ENCODE results near the gene KRTAP10-6.
"Not testable (repeated sequence)": the region's sequence is repeated elsewhere in the genome, so short reads cannot be mapped to it uniquely, and the experiment has no call there.

KRTAP10-6 gene, protein sequence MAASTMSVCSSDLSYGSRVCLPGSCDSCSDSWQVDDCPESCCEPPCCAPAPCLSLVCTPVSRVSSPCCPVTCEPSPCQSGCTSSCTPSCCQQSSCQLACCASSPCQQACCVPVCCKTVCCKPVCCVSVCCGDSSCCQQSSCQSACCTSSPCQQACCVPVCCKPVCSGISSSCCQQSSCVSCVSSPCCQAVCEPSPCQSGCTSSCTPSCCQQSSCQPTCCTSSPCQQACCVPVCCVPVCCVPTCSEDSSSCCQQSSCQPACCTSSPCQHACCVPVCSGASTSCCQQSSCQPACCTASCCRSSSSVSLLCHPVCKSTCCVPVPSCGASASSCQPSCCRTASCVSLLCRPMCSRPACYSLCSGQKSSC

DNA sequence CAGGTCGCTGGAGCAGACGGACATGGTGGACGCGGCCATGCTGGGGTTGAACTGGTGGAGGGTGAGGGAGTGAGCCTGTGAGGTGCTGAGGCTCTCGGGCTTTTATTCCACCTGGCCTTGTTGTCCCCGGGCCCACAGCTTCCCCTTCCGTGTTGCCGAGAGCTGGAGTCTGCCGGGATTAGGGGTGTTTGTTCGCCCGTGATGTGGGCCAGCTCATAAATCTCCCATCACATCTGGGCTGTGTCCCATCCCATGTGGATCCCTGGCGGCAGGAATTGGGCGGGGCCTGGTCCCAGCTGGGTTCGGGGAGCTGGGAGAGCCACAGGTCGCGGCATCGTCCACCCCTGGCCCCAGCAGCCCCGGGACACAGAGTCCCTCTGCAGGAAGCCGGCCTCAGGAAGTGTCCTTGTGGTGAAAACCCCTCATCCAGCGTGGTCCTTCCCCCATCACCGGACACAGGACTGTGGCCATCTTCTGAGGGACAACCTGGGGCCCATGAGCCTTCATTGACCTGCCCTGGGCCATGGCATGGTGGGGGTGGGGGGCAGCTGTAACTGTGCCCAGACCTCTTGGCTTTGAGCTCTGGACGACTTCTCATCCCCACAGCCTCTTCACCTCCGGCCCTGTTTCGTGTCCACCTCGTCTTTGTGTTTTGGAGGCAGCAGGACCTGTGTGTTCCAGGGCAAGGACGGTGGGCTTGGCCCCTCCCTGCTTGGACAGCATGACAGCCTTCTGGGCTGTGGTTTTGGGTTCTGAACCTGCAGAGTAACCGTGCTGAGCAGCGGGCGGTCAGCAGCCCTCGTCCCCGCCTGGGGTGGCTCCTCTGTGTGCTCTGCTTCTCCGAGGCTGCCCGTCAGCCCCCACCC, at the start of gene KRTAP10-6:
TSS of gene KRTAP10-6 (minus strand) at position 60 of the 866 bp plus-strand sequence. CDS start at position 39, 21 bp downstream.
- Histone ChIP-seq H3K4me1 (ENCODE audit: control insufficient read depth, insufficient read depth, low read length) (no peaks in the 10 kb centered on the region), H3K9ac (ENCODE audit: low read length in 2 of 2) (no peak within 1 kb of the TSS), H3K4me3 (ENCODE audit: low read length in 2 of 2) (no peak within 1 kb of the TSS), H3K27ac (ENCODE audit: low read length) (no peak within 1 kb of the TSS), H3K9me3 (ENCODE audit: control insufficient read depth in 2 of 2, low read length in 2 of 2) (no peaks in the 10 kb centered on the region), H3K27me3 (ENCODE audit: control insufficient read depth in 1 of 2, insufficient read depth in 2 of 2, low read length in 2 of 2) (peaks cover 9 to 15% of the 10 kb centered on the region in 2 donors), H3K36me3 (ENCODE audit: control insufficient read depth in 2 of 2, insufficient read depth in 2 of 2, low read length in 2 of 2) (no peaks in the 10 kb centered on the region)

DNA sequence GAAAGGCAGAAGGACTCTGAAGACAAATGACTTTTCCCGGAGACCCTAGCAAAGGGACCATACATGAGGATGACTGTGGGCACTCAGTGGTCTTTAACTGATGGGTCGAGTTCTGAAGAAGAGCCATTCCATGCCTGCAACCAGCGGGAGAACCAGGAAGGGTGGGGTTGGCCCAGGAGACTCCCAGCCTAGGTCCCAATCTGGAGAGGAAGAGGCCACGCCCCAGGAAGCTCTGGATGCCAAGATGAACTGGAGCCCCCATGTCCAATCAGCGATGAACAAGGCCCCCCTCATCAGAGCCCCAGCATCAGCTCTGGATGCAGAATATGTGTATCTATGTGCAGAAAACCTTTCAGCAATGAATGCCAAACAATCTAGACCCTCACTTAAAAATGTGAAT, 48.5 kb upstream of the KRTAP10-6 start:
- Histone ChIP-seq H3K36me3 (ENCODE audit: control insufficient read depth in 2 of 2, insufficient read depth in 2 of 2, low read length in 2 of 2) (no peaks in the 10 kb centered on the region), H3K27ac (ENCODE audit: low read length) (no peak overlapping the region), H3K27me3 (ENCODE audit: control insufficient read depth in 1 of 2, insufficient read depth in 2 of 2, low read length in 2 of 2) (peaks cover 5 to 20% of the 10 kb centered on the region in 2 donors), H3K9me3 (ENCODE audit: control insufficient read depth in 2 of 2, low read length in 2 of 2) (peaks cover 0 to 11% of the 10 kb centered on the region in 2 donors), H3K4me1 (ENCODE audit: control insufficient read depth, insufficient read depth, low read length) (no peaks in the 10 kb centered on the region), H3K9ac (ENCODE audit: low read length in 2 of 2) (no peak overlapping the region), H3K4me3 (ENCODE audit: low read length in 2 of 2) (no peak overlapping the region)

DNA sequence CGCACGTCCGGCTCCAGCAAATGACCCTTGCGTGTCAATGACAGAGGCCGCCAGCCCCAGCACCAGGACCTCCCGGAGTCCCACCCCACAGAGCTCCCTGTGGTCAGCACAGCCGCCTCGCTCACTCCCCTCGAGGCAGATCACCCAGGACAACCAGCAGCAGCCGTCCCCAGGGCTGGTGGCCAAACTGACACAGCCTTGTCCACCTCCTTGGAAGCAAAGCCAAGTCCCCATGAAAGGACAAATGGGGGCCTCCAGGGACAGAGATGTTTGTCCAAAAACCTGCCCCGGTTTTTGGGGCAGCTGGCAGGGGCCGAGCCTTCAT, 47.0 kb upstream of the KRTAP10-6 start:
- Histone ChIP-seq H3K27me3 (ENCODE audit: control insufficient read depth in 1 of 2, insufficient read depth in 2 of 2, low read length in 2 of 2) (peaks cover 5 to 20% of the 10 kb centered on the region in 2 donors), H3K36me3 (ENCODE audit: control insufficient read depth in 2 of 2, insufficient read depth in 2 of 2, low read length in 2 of 2) (no peaks in the 10 kb centered on the region), H3K9ac (ENCODE audit: low read length in 2 of 2) (no peak overlapping the region), H3K4me3 (ENCODE audit: low read length in 2 of 2) (no peak overlapping the region), H3K9me3 (ENCODE audit: control insufficient read depth in 2 of 2, low read length in 2 of 2) (peaks cover 0 to 10% of the 10 kb centered on the region in 2 donors), H3K4me1 (ENCODE audit: control insufficient read depth, insufficient read depth, low read length) (no peaks in the 10 kb centered on the region), H3K27ac (ENCODE audit: low read length) (no peak overlapping the region)

DNA sequence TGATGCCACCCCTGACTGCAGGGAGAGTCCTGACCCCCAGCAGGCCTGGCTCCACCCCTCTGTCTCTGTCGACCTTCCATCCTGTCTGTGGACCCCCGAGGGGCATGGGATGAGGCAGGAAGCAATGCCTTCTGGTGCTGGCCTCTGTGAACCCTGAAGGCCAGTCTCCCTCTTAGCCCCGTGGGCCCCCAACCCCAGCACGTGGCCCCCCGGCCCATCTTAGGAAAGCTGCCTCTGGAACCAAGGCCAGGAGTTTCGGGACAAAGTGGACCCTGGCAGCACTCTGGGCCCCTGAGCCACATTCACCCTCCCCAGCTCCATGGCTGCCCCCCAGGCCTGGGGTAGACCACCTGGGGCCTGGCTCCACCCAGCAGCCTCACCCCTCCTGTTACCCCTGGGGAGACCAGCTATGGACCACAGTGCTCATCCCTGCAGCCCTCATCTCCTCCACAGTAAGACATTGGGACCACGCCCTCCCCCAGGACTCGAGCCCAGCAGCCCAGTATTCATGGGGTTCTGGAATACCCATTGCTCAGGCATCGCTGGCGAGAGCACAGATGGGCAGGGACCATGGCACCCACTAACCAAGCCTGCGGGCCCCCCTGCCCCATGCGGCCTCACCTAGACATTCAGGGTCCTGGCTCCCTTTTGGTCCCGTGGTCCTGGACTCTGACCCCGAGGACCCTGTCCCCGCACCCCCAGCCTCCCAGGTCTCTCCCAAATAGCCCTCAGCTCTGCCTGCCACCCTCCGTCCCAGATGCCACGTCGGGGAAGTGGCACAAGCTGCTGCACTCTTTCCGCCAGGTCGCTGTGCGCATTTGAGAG, 46.4 kb upstream of the KRTAP10-6 start:
- H3K9ac ChIP-seq (ENCODE audit: low read length in 2 of 2); H3K9me3 ChIP-seq (ENCODE audit: control insufficient read depth in 2 of 2, low read length in 2 of 2); H3K4me3 ChIP-seq (ENCODE audit: low read length in 2 of 2); H3K36me3 ChIP-seq (ENCODE audit: control insufficient read depth in 2 of 2, insufficient read depth in 2 of 2, low read length in 2 of 2); H3K4me1 ChIP-seq (ENCODE audit: control insufficient read depth, insufficient read depth, low read length); H3K27ac ChIP-seq (ENCODE audit: low read length): not testable (repeated sequence)
- H3K27me3 ChIP-seq (ENCODE audit: control insufficient read depth in 1 of 2, insufficient read depth in 2 of 2, low read length in 2 of 2) = peaks cover 5 to 20% of the 10 kb centered on the region in 2 donors

DNA sequence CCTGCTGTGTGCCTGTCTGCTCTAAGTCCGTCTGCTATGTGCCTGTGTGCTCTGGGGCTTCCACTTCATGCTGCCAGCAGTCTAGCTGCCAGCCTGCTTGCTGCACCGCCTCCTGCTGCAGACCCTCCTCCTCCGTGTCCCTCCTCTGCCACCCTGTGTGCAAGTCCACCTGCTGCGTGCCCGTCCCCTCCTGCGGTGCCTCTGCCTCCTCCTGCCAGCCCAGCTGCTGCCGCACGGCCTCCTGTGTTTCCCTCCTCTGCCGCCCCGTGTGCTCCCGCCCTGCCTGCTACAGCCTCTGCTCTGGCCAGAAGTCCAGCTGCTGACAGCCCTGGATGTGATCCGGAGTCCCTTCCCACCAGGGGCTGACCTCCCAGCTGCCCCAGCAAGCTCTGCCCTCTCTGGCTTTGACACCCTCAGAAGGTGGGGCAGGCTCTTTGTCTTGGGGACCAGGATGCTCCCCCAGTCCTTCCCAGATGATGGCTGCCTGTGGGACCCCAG, 45.6 kb upstream of the KRTAP10-6 start:
- H3K27me3 ChIP-seq (ENCODE audit: control insufficient read depth in 1 of 2, insufficient read depth in 2 of 2, low read length in 2 of 2) = peaks cover 5 to 20% of the 10 kb centered on the region in 2 donors
- not testable (repeated sequence) for H3K4me1 ChIP-seq (ENCODE audit: control insufficient read depth, insufficient read depth, low read length); H3K4me3 ChIP-seq (ENCODE audit: low read length in 2 of 2); H3K9ac ChIP-seq (ENCODE audit: low read length in 2 of 2); H3K9me3 ChIP-seq (ENCODE audit: control insufficient read depth in 2 of 2, low read length in 2 of 2); H3K36me3 ChIP-seq (ENCODE audit: control insufficient read depth in 2 of 2, insufficient read depth in 2 of 2, low read length in 2 of 2); H3K27ac ChIP-seq (ENCODE audit: low read length)

DNA sequence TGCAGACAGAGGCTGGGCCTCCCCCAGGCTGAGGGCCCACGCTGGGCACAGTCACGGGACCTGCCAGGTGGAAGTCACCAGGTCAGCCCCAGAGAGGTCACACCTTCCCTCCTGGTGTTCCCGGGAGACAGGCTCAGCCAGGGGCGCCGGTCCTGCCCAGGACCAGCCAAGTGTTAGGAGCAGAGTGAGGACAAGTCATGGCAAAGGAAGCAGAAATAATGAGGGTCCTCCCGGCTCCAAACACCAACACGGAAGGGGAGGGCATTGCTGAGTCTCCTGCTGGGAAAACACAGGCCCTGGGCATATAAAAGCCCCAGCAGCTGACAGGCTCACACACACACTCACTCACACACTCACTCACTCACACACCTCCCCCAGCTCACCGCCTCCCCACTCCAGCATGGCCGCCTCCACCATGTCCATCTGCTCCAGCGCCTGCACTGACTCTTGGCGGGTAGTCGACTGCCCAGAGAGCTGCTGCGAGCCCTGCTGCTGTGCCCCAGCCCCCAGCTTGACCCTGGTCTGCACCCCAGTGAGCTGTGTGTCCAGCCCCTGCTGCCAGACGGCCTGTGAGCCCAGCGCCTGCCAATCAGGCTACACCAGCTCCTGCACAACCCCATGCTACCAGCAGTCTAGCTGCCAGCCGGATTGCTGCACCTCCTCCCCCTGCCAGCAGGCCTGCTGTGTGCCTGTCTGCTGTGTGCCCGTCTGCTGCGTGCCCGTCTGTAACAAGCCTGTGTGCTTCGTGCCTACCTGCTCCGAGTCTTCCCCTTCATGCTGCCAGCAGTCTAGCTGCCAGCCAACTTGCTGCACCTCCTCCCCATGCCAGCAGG, 44.9 kb upstream of the KRTAP10-6 start, which contains the start of gene KRTAP10-10:
TSS of gene KRTAP10-10 (plus strand) at position 339 of the 833 bp plus-strand sequence. CDS start at position 401, 62 bp downstream.
- Histone ChIP-seq H3K27me3 (ENCODE audit: control insufficient read depth in 1 of 2, insufficient read depth in 2 of 2, low read length in 2 of 2) (peaks cover 5 to 20% of the 10 kb centered on the region in 2 donors), H3K9ac (ENCODE audit: low read length in 2 of 2) (no peak within 1 kb of the TSS), H3K4me3 (ENCODE audit: low read length in 2 of 2) (no peak within 1 kb of the TSS), H3K9me3 (ENCODE audit: control insufficient read depth in 2 of 2, low read length in 2 of 2) (peaks cover 4 to 7% of the 10 kb centered on the region in 2 donors), H3K27ac (ENCODE audit: low read length) (no peak within 1 kb of the TSS), H3K4me1 (ENCODE audit: control insufficient read depth, insufficient read depth, low read length) (no peaks in the 10 kb centered on the region), H3K36me3 (ENCODE audit: control insufficient read depth in 2 of 2, insufficient read depth in 2 of 2, low read length in 2 of 2) (no peaks in the 10 kb centered on the region)

DNA sequence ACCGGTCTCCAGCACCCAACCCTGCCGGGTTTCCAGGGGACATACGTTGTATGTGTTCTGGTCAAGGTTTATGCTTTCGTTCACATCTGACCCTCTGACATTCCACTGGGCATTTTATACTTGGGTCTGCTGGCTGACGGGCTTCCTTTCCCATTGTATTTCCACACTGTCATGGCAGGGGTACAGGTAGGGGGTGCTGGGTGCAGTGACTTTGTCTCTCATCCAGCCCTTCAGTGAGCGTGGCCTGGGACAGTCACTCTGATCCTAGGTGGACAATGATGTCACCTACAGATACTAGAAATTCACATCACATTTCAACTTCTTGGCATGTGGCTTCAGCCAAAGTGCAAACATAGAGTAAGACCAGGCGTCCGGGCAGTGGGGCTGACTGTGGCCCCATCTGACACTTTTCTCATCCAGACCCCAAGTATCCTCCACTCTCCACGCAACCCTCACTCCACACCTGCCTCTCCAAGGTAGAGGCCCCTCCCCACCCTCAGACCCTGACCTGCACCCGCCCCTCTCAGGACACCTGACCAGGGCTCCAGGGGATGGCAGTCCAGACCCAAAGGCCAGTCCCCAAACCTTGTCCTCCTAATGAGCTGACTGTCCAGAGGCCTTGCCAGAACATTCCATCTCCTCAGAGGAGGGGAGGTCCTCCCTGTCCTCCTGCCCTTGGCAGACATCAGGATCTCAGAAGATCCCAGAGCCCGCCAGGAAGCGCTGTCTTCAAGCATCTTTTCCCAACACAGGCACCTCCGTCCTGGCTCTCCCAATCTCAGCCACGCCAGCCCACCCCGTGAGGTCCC, 44.1 kb upstream of the KRTAP10-6 start:
- no peaks in the 10 kb centered on the region for H3K36me3 ChIP-seq (ENCODE audit: control insufficient read depth in 2 of 2, insufficient read depth in 2 of 2, low read length in 2 of 2)
- peaks cover 4 to 7% of the 10 kb centered on the region in 2 donors for H3K9me3 ChIP-seq (ENCODE audit: control insufficient read depth in 2 of 2, low read length in 2 of 2)
- no peak overlapping the region for H3K4me3 ChIP-seq (ENCODE audit: low read length in 2 of 2)
- H3K9ac ChIP-seq (ENCODE audit: low read length in 2 of 2) = no peak overlapping the region
- H3K4me1 ChIP-seq (ENCODE audit: control insufficient read depth, insufficient read depth, low read length) = no peaks in the 10 kb centered on the region
- no peak overlapping the region for H3K27ac ChIP-seq (ENCODE audit: low read length)
- H3K27me3 ChIP-seq (ENCODE audit: control insufficient read depth in 1 of 2, insufficient read depth in 2 of 2, low read length in 2 of 2) = peaks cover 5 to 20% of the 10 kb centered on the region in 2 donors

DNA sequence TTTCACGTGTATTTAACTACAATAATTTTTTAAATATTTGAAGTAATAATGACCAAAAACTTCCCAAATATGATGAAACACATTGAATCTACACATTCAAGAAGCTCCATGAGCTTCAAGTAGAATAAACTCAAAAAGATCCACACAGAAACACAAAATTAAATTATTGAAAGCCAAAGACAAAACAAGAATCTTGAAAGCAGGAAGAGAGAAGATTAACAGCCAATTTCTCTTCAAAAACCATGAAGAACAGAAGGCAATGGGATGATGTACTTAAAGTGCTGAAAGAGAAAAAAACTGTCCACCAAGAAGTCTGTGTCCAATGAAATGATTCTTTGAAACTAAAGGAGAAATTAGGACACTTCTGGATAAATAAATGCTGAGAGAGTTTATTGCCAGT, 39.8 kb upstream of the KRTAP10-6 start:
- Histone ChIP-seq H3K27ac (ENCODE audit: low read length) (no peak overlapping the region), H3K36me3 (ENCODE audit: control insufficient read depth in 2 of 2, insufficient read depth in 2 of 2, low read length in 2 of 2) (no peaks in the 10 kb centered on the region), H3K9me3 (ENCODE audit: control insufficient read depth in 2 of 2, low read length in 2 of 2) (peaks cover 4 to 5% of the 10 kb centered on the region in 2 donors), H3K9ac (ENCODE audit: low read length in 2 of 2) (no peak overlapping the region), H3K4me1 (ENCODE audit: control insufficient read depth, insufficient read depth, low read length) (no peaks in the 10 kb centered on the region), H3K27me3 (ENCODE audit: control insufficient read depth in 1 of 2, insufficient read depth in 2 of 2, low read length in 2 of 2) (peaks cover 3 to 15% of the 10 kb centered on the region in 2 donors), H3K4me3 (ENCODE audit: low read length in 2 of 2) (no peak overlapping the region)

DNA sequence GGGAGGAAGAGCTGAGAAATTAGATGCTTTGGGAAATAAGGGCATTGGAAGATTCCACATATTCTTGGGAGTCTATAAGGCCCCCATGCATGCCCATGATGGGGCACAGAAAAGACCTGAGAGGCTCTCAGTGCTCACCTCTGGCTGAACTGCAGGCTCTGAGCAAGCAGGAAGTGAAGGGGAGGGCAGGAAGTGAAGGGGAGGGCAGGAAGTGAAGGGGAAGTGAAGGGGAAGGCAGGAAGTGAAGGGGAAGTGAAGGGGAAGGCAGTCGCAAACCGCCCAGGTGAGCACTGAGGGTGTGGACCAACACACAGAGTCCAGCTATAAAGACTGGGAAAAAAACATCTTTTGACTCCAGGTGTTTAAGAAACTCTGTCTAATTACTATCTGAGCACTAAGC, 38.1 kb upstream of the KRTAP10-6 start:
- Histone ChIP-seq H3K9ac (ENCODE audit: low read length in 2 of 2) (no peak overlapping the region), H3K36me3 (ENCODE audit: control insufficient read depth in 2 of 2, insufficient read depth in 2 of 2, low read length in 2 of 2) (no peaks in the 10 kb centered on the region), H3K27ac (ENCODE audit: low read length) (no peak overlapping the region), H3K4me1 (ENCODE audit: control insufficient read depth, insufficient read depth, low read length) (no peaks in the 10 kb centered on the region), H3K4me3 (ENCODE audit: low read length in 2 of 2) (no peak overlapping the region), H3K27me3 (ENCODE audit: control insufficient read depth in 1 of 2, insufficient read depth in 2 of 2, low read length in 2 of 2) (peaks cover 7 to 18% of the 10 kb centered on the region in 2 donors), H3K9me3 (ENCODE audit: control insufficient read depth in 2 of 2, low read length in 2 of 2) (peaks cover 4 to 5% of the 10 kb centered on the region in 2 donors)
